Uterus (tissue), 4 donors: ENCODE data around the gene ELAC1. TPM values are rescaled to one million over a fixed set of nuclear protein-coding genes. Genes with fewer than 3 reads are reported as not detected.
A peak's percentile ranks its signal among the peaks of the same experiment; 100 is the strongest.

Experiments used
- DNase-seq, 2 donors: peaks; one replicate each; pipeline ENCODE4 v3.0.0-alpha.2; 2019 to 2020
- H3K27ac ChIP-seq, 2 donors: fragments of 200-600 bp; sonication (generic); 1 replicate in 1 of 2; 2 replicates in 1 of 2; pipeline ENCODE4 v1.5.1; 2016 to 2018
- H3K27me3 ChIP-seq, 2 donors: fragments of 200-600 bp; sonication (generic); one replicate each; pipeline ENCODE4 v1.5.1; 2018 to 2019; ENCODE audit warnings: control low read depth in 1 of 2
- H3K36me3 ChIP-seq, 2 donors: fragments of 200-600 bp; sonication (generic); one replicate each; pipeline ENCODE4 v1.5.1; 2019; ENCODE audit warnings: control low read depth in 1 of 2
- H3K4me1 ChIP-seq, 2 donors: fragments of 200-600 bp; sonication (generic); one replicate each; pipeline ENCODE4 v1.5.1; 2018 to 2019; ENCODE audit warnings: control low read depth in 1 of 2
- H3K4me3 ChIP-seq, 2 donors: fragments of 200-600 bp; sonication (generic); 1 replicate in 1 of 2; 2 replicates in 1 of 2; pipeline ENCODE4 v1.5.1; 2018 to 2019; ENCODE audit warnings: mild to moderate bottlenecking in 1 of 2
- H3K9me3 ChIP-seq, 2 donors: fragments of 200-600 bp; sonication (generic); one replicate each; pipeline ENCODE4 v1.5.1; 2019; ENCODE audit warnings: control low read depth in 1 of 2
- CTCF ChIP-seq, 4 experiments: fragments of 200-600 bp in 2 of 4; fragments of 450-650 bp in 2 of 4; sonication (generic) in 2 of 4; IDR thresholded peaks; one replicate each; pipeline ENCODE4 v1.5.1; 2016 to 2019; ENCODE audit warnings: antibody characterized with exemption in 4 of 4, mild to moderate bottlenecking in 2 of 4, moderate library complexity in 1 of 4
- POLR2A ChIP-seq, 2 donors: fragments of 450-650 bp; IDR thresholded peaks; one replicate each; pipeline ENCODE4 v1.6.1; 2016; ENCODE audit warnings: antibody characterized with exemption in 2 of 2, mild to moderate bottlenecking in 1 of 2, moderate library complexity in 1 of 2
- intact Hi-C: fragments of 100-400 bp; cut with DNase I; formaldehyde crosslinking; loops from one replicate; pipeline ENCODE4 v1.15.1; 2023; ENCODE audit warnings: low total_unique reads
- total RNA-seq, 4 donors: library from RNA; depleted of rRNA in 3 of 4; stranded (reverse); fragments of >200 nt in 3 of 4; gene quantifications; one replicate each; pipeline versions ENCODE4 v1.1.0 to v1.2.4, GENCODE V29; 2014 to 2023
- donor health status: DM: yes; HTN: yes; CAD: no.

ELAC1 gene
- 10 to 100 TPM in 2 of 4 donors, 1 to 10 TPM in 2; 4.1 to 26.2 (median 9.4) TPM for total RNA-seq

GRCh38 chr18:50967714-50968661, at the start of gene ELAC1:
ELAC1 (plus strand) TSS chr18:50968040; CDS start chr18:50974405, 6,365 bp downstream.
- H3K4me3 ChIP-seq = peak within 1 kb of the TSS; percentile 36 to 54
- intact Hi-C loops = no loop called here
- H3K9me3 ChIP-seq = no peaks in the 10 kb centered on the region
- H3K27me3 ChIP-seq = no peaks in the 10 kb centered on the region
- peak; percentile 62 to 77 for DNase-seq
- peak within 1 kb of the TSS; percentile 89 to 94 for H3K27ac ChIP-seq
- peak; percentile 35 to 91 for TF ChIP-seq POLR2A (IDR thresholded peaks at IDR 0.05)
- peak in 2 of 4 experiments; percentile 14 to 29 for TF ChIP-seq CTCF (IDR thresholded peaks at IDR 0.05)
- no peaks in the 10 kb centered on the region for H3K36me3 ChIP-seq
- H3K4me1 ChIP-seq = peaks cover 0 to 10% of the 10 kb centered on the region in 2 donors

GRCh38 chr18:50918153-50918552, 49.7 kb upstream of the ELAC1 start:
- Histone ChIP-seq H3K9me3 (no peaks in the 10 kb centered on the region), H3K4me3 (no peak overlapping the region), H3K36me3 (no peaks in the 10 kb centered on the region), H3K4me1 (no peaks in the 10 kb centered on the region), H3K27me3 (no peaks in the 10 kb centered on the region), H3K27ac (no peak overlapping the region)
- intact Hi-C loops = no loop called here
- no peak for DNase-seq
- TF ChIP-seq POLR2A (IDR thresholded peaks at IDR 0.05) (no peak), CTCF (IDR thresholded peaks at IDR 0.05) (no peak)

GRCh38 chr18:50924372-50924771, 43.5 kb upstream of the ELAC1 start:
- H3K27ac ChIP-seq = no peak overlapping the region
- H3K4me3 ChIP-seq = no peak overlapping the region
- peaks cover 0 to 2% of the 10 kb centered on the region in 2 donors for H3K9me3 ChIP-seq
- H3K36me3 ChIP-seq = no peaks in the 10 kb centered on the region
- no peaks in the 10 kb centered on the region for H3K27me3 ChIP-seq
- H3K4me1 ChIP-seq = no peaks in the 10 kb centered on the region
- no peak for TF ChIP-seq CTCF (IDR thresholded peaks at IDR 0.05)
- TF ChIP-seq POLR2A (IDR thresholded peaks at IDR 0.05) = no peak
- intact Hi-C loops = no loop called here
- no peak for DNase-seq

GRCh38 chr18:50926521-50926920, 41.3 kb upstream of the ELAC1 start:
- intact Hi-C loops = no loop called here
- no peak for DNase-seq
- Histone ChIP-seq H3K4me1 (no peaks in the 10 kb centered on the region), H3K27ac (no peak overlapping the region), H3K27me3 (no peaks in the 10 kb centered on the region), H3K4me3 (no peak overlapping the region), H3K9me3 (peaks cover 0 to 2% of the 10 kb centered on the region in 2 donors), H3K36me3 (no peaks in the 10 kb centered on the region)
- TF ChIP-seq CTCF (IDR thresholded peaks at IDR 0.05) (no peak), POLR2A (IDR thresholded peaks at IDR 0.05) (no peak)

- no peak for TF ChIP-seq CTCF (IDR thresholded peaks at IDR 0.05)
- Histone ChIP-seq H3K36me3 (no peaks in the 10 kb centered on the region), H3K27ac (no peak overlapping the region), H3K4me1 (no peaks in the 10 kb centered on the region), H3K4me3 (no peak overlapping the region), H3K9me3 (peaks cover 0 to 2% of the 10 kb centered on the region in 2 donors), H3K27me3 (no peaks in the 10 kb centered on the region)
- intact Hi-C loops = no loop called here
- no peak for DNase-seq
Measured at GRCh38 chr18:50928551-50928950, 39.3 kb upstream of the ELAC1 start.
